ENCODE measurements around the gene FRMPD2.
"Not testable (repeated sequence)": the region's sequence is repeated elsewhere in the genome, so short reads cannot be mapped to it uniquely, and the experiment has no call there.

Gene FRMPD2

DNA sequence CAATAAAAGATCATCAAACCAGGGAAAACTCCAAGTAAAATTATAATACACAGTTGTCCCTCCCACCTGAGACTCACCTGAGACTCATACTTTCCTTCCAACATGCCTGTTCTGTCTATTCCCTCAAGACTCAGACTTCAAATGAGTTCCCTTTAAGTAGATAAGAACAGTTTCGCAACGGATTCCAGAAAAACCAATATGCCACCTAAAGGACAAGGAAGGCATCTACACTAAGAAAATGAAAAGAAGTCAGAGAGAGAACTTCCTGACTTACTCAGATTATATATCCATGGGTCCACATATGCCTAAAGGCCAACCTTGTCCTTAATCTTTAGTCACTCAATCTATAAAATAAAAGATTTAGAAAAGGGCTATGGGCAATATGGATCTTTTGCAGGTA lies 148.9 kb downstream of the FRMPD2 start:
- DNase-seq: not testable (repeated sequence)

DNA sequence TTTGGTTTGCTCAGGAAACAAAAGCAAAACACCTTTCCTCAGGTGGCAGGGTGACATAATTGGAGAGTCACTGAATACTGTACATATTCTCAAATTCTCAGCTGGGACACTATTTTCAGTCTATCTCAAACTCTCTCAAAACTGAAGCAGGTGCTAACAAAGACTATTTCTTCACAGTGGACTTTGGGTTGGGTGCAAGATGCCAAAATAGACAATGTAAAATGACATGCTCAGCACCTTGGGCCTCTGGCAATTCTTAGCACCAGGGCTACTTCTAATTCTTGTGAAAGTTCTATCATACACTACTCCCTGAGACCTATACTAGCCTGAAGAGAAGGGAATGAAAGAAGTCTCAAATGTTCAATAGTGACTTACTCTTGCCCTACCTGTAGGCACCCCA lies 151.9 kb downstream of the FRMPD2 start:
- DNase-seq: not testable (repeated sequence)

DNA sequence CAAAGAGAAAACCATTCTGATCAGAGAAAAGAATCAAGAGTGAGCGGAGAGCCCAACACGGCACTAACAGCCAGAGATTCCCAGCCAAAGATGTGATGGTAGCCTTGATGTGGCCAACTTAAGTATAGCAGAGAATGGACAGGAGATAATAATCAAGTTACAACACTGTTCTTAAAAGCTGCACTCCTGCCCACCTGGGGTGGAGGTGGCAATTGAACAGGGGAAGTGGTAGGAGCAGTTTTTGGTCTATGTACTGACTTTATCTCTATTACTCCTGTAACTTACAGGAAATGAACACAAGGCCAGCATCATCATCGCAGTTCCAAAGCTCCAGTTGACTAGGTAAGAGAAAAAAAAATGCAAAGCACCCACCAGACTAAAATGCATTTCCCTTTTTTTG lies 164.2 kb downstream of the FRMPD2 start:
- DNase-seq: not testable (repeated sequence)

Data from NCI-H2171 (cell line).